ENCODE results near the gene BANK1.

DNA sequence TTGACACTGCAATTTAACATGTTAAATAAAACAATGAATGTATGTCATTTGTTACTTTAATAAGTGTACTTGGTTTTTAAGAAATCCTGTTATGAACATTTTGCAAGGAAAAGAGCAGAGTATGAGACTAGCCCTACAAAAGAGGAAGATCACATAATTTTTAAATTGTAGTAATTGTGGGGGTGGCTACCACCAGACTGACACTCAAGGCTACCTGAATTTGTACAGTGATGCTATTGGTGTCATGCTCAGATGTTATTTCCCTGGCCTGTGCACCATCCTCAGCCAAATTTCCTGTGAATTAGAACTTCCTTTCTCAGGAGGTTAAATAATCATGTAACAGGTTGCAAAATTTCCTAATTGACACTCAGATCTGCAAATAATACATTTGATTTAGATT lies 157.5 kb downstream of the BANK1 start:
- TF ChIP-seq, protein P1, sequence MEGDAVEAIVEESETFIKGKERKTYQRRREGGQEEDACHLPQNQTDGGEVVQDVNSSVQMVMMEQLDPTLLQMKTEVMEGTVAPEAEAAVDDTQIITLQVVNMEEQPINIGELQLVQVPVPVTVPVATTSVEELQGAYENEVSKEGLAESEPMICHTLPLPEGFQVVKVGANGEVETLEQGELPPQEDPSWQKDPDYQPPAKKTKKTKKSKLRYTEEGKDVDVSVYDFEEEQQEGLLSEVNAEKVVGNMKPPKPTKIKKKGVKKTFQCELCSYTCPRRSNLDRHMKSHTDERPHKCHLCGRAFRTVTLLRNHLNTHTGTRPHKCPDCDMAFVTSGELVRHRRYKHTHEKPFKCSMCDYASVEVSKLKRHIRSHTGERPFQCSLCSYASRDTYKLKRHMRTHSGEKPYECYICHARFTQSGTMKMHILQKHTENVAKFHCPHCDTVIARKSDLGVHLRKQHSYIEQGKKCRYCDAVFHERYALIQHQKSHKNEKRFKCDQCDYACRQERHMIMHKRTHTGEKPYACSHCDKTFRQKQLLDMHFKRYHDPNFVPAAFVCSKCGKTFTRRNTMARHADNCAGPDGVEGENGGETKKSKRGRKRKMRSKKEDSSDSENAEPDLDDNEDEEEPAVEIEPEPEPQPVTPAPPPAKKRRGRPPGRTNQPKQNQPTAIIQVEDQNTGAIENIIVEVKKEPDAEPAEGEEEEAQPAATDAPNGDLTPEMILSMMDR (IDR thresholded peaks at IDR 0.05; ENCODE audit: insufficient read depth, low read length): no peak
- TF ChIP-seq POLR2AphosphoS5 (IDR thresholded peaks at IDR 0.05; ENCODE audit: low read depth): no peak

Data from HL-60 (cell line).